ENCODE measurements around the gene ZKSCAN2. TPM values are rescaled to one million over a fixed set of nuclear protein-coding genes. Genes with fewer than 3 reads are reported as not detected.

ZKSCAN2 gene
- total and polyA plus RNA-seq, 2 of the 8 experiments (the other 6 are each of a cell fraction or from before 2014, with no cell fraction given), result 2.2 to 11.6 TPM

DNA sequence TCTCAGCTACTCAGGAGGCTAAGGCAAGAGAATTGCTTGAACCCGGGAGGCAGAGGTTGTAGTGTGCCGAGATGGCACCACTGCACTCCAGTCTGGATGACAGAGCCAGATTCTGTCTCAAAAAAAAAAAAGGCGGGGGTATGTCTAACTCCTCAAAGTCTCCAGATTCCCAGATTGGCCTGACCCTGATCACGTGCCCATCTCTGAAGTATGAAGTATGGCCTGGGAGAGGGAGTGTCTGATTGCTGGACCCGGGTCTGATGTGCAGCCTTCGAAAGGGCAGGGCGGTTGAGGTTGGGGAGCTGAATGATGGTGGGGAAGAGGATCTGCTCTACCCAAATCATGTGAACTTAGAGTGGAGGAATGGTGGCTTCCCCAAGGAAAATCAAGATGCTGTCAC lies 58.2 kb downstream of the ZKSCAN2 start:
- no peak for DNase-seq (ENCODE audit: low read depth in 1 of 2, low spot score in 2 of 2)
- H3K27ac ChIP-seq (ENCODE audit: low read depth, low read length), result no peak overlapping the region
- H3K4me2 ChIP-seq (ENCODE audit: insufficient read depth in 1 of 2, low read depth in 2 of 2, low read length in 2 of 2), result no peak overlapping the region
- H3K14ac ChIP-seq (ENCODE audit: insufficient read length), result no peak overlapping the region
- no peak overlapping the region for H3K4ac ChIP-seq (replicated peaks; ENCODE audit: insufficient read length, low read depth, low read length)
- H4K20me1 ChIP-seq (replicated peaks in 1 of 2; ENCODE audit: control insufficient read depth in 1 of 2, insufficient read depth in 2 of 2, low read length in 2 of 2), result no peaks in the 10 kb centered on the region
- 85% methylated on average over 7 of the region's 7 CpGs; no CpG with 5 or more reads in 1 of the 2 experiments for WGBS, 2 experiments (ENCODE audit: extremely low coverage in 1 of 2, insufficient coverage in 1 of 2, insufficient read length in 1 of 2, insufficient replicate concordance in 2 of 2, low coverage in 1 of 2, low lambda C conversion rate in 2 of 2, missing lambda C conversion rate in 1 of 2)
- no peaks in the 10 kb centered on the region for H3K23me2 ChIP-seq (ENCODE audit: low read depth, low read length)
- H3K79me1 ChIP-seq (ENCODE audit: low read depth, low read length), result no peaks in the 10 kb centered on the region
- POLR2A ChIA-PET (ENCODE audit: partially characterized antibody), result no interaction called here
- H3K56ac ChIP-seq (replicated peaks; ENCODE audit: insufficient read length, low read depth, low read length), result no peak overlapping the region
- H3K4me3 ChIP-seq (ENCODE audit: extremely low read depth in 1 of 4, insufficient read depth in 2 of 4, low read depth in 3 of 4, low read length in 4 of 4), result no peak overlapping the region
- H2BK5ac ChIP-seq (ENCODE audit: low read depth, low read length), result no peak overlapping the region
- H4K5ac ChIP-seq (ENCODE audit: insufficient read length, low read depth, low read length), result no peak overlapping the region
- H3K9ac ChIP-seq (replicated peaks in 1 of 4; ENCODE audit: extremely low read depth in 1 of 4, low read depth in 3 of 4, low read length in 3 of 4), result no peak overlapping the region
- no peak overlapping the region for H3K23ac ChIP-seq (ENCODE audit: insufficient read length)
- FAIRE-seq, result no peak
- H2AK5ac ChIP-seq (ENCODE audit: low read depth, low read length), result no peak overlapping the region
- no peaks in the 10 kb centered on the region for H3K79me2 ChIP-seq (ENCODE audit: control insufficient read depth in 1 of 2, insufficient read depth in 2 of 2, low read length in 2 of 2)
- no peak overlapping the region for H3K18ac ChIP-seq (ENCODE audit: extremely low read depth, low read length)
- no peak overlapping the region for H4K91ac ChIP-seq (replicated peaks; ENCODE audit: insufficient read length, low read length)
- no peak overlapping the region for H2AFZ ChIP-seq (ENCODE audit: low read length)
- H2BK15ac ChIP-seq (ENCODE audit: low read length), result no peak overlapping the region
- CTCF ChIA-PET (ENCODE audit: partially characterized antibody), result no interaction called here
- no peak overlapping the region for H4K8ac ChIP-seq (ENCODE audit: extremely low read depth, insufficient read depth, low read length)
- H2BK20ac ChIP-seq (ENCODE audit: low read length), result no peak overlapping the region
- no peaks in the 10 kb centered on the region for H3K27me3 ChIP-seq (replicated peaks in 1 of 4; ENCODE audit: control insufficient read depth in 3 of 4, extremely low read depth in 1 of 4, insufficient read depth in 3 of 4, low read length in 3 of 4)
- H2BK120ac ChIP-seq (replicated peaks; ENCODE audit: low read depth, low read length), result no peak overlapping the region
- H3K36me3 ChIP-seq (ENCODE audit: control insufficient read depth in 2 of 4, insufficient read depth in 4 of 4, low read length in 3 of 4), result no peaks in the 10 kb centered on the region
- H2BK12ac ChIP-seq (ENCODE audit: low read depth, low read length), result no peak overlapping the region
- H3K9me3 ChIP-seq (ENCODE audit: insufficient read depth in 2 of 2, low read depth in 1 of 2, low read length in 1 of 2), result no peaks in the 10 kb centered on the region
- H3K4me1 ChIP-seq (replicated peaks in 1 of 4; ENCODE audit: control insufficient read depth in 3 of 4, insufficient read depth in 4 of 4, low read length in 3 of 4), result no peaks in the 10 kb centered on the region
- TF ChIP-seq CHD2 (IDR thresholded peaks at IDR 0.05; ENCODE audit: low read length) (no peak), BCL11A (IDR thresholded peaks at IDR 0.05; ENCODE audit: low read depth in 2 of 2, low read length in 2 of 2) (no peak), TEAD4 (IDR thresholded peaks at IDR 0.05; ENCODE audit: low read depth, low read length) (no peak), CBX5 (IDR thresholded peaks at IDR 0.05; ENCODE audit: low read depth, low read length) (no peak)

Measured in H1 (cell line).